Tibial nerve (tissue), 4 donors: Measurements from ENCODE around the gene ABCB11. TPM values are rescaled to one million over a fixed set of nuclear protein-coding genes. Genes with fewer than 3 reads are reported as not detected.

ENCODE experiments used
- DNase-seq, 2 donors: peaks; one replicate each; pipeline ENCODE4 v3.0.0-alpha.2; 2019; ENCODE audit warnings: low spot score in 2 of 2
- H3K27ac ChIP-seq, 4 donors: fragments of 200-600 bp; sonication (generic) in 3 of 4; one replicate each; pipeline ENCODE4 v1.5.1; 2017 to 2019; ENCODE audit warnings: mild to moderate bottlenecking in 1 of 4
- H3K27me3 ChIP-seq, 2 donors: fragments of 200-600 bp; sonication (generic) in 1 of 2; one replicate each; pipeline versions ENCODE4 v1.5.1 to v1.6.0; 2017 to 2019
- H3K36me3 ChIP-seq, 3 donors: fragments of 200-600 bp; sonication (generic); one replicate each; pipeline ENCODE4 v1.5.1; 2018 to 2019
- H3K4me1 ChIP-seq, 4 donors: fragments of 200-600 bp; sonication (generic) in 3 of 4; one replicate each; pipeline ENCODE4 v1.5.1; 2017 to 2019
- H3K4me3 ChIP-seq, 4 donors: fragments of 200-600 bp; sonication (generic) in 3 of 4; one replicate each; pipeline ENCODE4 v1.5.1; 2017 to 2019; ENCODE audit warnings: mild to moderate bottlenecking in 1 of 4, moderate library complexity in 1 of 4
- H3K9me3 ChIP-seq, 4 donors: fragments of 200-600 bp; sonication (generic) in 3 of 4; one replicate each; pipeline ENCODE4 v1.5.1; 2017 to 2019
- EP300 ChIP-seq, 2 donors: sonication (generic); formaldehyde crosslinking; IDR thresholded peaks; one replicate each; pipeline ENCODE4 v1.6.1; 2017; ENCODE audit warnings: antibody characterized with exemption in 2 of 2, mild to moderate bottlenecking in 1 of 2
- POLR2A ChIP-seq, 2 donors: fragments of 450-650 bp; IDR thresholded peaks; one replicate each; pipeline ENCODE4 v1.6.1; 2017; ENCODE audit warnings: antibody characterized with exemption in 2 of 2, mild to moderate bottlenecking in 2 of 2, moderate library complexity in 2 of 2
- WGBS, 2 donors: methylation state at CpG; one replicate each; pipeline ENCODE4 v1.1.5; 2018; 5-methylcytosine and 5-hydroxymethylcytosine counted together
- total RNA-seq, 4 donors: library from RNA; depleted of rRNA; stranded (reverse); fragments of >200 nt; gene quantifications; one replicate each; pipeline ENCODE4 v1.1.0, GENCODE V29; 2016
- TF ChIP-seq, protein P1 (sequence below), 5 experiments: fragments of 200-600 bp in 3 of 5; fragments of 450-650 bp in 2 of 5; sonication (generic) in 3 of 5; IDR thresholded peaks; one replicate each; pipeline ENCODE4 v1.5.1; 2016 to 2019; ENCODE audit warnings: antibody characterized with exemption in 5 of 5, mild to moderate bottlenecking in 3 of 5, moderate library complexity in 2 of 5

Gene ABCB11
- total RNA-seq, 4 donors from 2014 or later = 0.30 to 0.63 (median 0.39) TPM; not detected in 1

DNA sequence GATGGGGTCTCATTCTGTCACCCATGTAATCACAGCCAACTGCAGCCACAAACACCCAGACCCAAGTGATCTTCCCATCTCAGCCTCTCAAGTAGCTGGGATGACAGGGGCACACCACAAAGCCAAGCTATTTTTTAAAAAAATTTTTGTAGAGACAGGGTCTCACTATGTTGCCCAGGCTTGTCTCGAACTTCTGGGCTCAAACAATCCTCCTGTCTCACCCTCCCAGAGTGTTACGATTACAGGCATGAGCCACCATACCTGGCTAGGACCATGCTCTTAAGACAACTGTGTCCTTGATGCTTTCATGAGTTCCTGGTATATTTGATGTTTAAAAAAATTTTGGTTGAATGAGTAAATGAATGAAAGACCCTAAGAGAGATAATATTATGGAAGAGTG lies 19.4 kb downstream of the ABCB11 start:
- WGBS, 2 donors = 95 to 98% methylated on average over 2 of the region's 2 CpGs
- TF ChIP-seq, protein P1, sequence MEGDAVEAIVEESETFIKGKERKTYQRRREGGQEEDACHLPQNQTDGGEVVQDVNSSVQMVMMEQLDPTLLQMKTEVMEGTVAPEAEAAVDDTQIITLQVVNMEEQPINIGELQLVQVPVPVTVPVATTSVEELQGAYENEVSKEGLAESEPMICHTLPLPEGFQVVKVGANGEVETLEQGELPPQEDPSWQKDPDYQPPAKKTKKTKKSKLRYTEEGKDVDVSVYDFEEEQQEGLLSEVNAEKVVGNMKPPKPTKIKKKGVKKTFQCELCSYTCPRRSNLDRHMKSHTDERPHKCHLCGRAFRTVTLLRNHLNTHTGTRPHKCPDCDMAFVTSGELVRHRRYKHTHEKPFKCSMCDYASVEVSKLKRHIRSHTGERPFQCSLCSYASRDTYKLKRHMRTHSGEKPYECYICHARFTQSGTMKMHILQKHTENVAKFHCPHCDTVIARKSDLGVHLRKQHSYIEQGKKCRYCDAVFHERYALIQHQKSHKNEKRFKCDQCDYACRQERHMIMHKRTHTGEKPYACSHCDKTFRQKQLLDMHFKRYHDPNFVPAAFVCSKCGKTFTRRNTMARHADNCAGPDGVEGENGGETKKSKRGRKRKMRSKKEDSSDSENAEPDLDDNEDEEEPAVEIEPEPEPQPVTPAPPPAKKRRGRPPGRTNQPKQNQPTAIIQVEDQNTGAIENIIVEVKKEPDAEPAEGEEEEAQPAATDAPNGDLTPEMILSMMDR (IDR thresholded peaks at IDR 0.05) = no peak
- no peak for TF ChIP-seq POLR2A (IDR thresholded peaks at IDR 0.05)
- TF ChIP-seq EP300 (IDR thresholded peaks at IDR 0.05) = no peak
- Histone ChIP-seq H3K36me3 (no peaks in the 10 kb centered on the region), H3K27me3 (no peaks in the 10 kb centered on the region), H3K27ac (no peak overlapping the region), H3K9me3 (peaks cover 0 to 4% (median 0%) of the 10 kb centered on the region in 4 donors), H3K4me3 (no peak overlapping the region), H3K4me1 (no peaks in the 10 kb centered on the region)
- DNase-seq = no peak

DNA sequence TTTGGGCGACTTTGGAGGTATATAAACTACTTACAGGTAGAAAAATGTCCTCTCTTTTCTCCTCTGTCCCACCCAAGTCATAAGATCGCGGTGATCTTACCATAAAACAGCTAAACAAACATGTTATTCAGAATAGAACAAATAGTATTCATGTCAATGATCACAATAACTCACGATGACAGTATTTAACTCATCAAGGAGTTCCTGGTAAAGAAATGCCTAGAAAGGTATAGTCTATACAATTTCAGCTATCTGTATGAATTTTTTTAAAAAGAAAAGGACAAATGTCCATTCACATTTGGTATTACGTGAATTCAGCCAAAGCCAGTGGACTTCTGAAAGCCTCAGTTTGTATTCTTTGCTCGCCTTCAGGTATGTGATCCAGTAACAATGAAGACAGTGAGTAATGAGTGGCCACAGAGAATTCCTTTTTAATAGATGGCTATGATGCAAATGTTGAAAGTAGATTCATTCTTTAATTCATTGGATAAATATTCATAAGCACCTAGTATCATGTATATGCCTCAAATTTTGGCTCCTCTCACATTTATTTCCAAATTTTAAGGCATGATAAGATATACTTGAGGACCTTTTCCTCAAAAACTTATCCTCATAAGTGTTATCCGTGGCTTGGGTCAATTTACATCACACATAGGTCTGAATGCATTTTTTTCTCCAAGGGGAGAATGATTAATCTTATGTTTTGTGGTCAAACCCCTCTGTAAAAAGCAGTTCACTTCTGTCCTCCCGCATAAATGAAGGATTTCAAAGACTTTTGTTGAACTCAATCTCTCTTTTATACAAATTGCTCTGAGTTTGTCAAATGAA lies 20.3 kb downstream of the ABCB11 start:
- no peak for TF ChIP-seq POLR2A (IDR thresholded peaks at IDR 0.05)
- TF ChIP-seq, protein P1 (IDR thresholded peaks at IDR 0.05) = no peak
- TF ChIP-seq EP300 (IDR thresholded peaks at IDR 0.05) = no peak
- no peaks in the 10 kb centered on the region for H3K27me3 ChIP-seq
- peaks cover 0 to 4% (median 0%) of the 10 kb centered on the region in 4 donors for H3K9me3 ChIP-seq
- H3K4me3 ChIP-seq = no peak overlapping the region
- H3K4me1 ChIP-seq = no peaks in the 10 kb centered on the region
- no peaks in the 10 kb centered on the region for H3K36me3 ChIP-seq
- DNase-seq = no peak
- 79% methylated on average over 8 of the region's 8 CpGs for whole genome bisulfite sequencing, 2 donors
- H3K27ac ChIP-seq = no peak overlapping the region

DNA sequence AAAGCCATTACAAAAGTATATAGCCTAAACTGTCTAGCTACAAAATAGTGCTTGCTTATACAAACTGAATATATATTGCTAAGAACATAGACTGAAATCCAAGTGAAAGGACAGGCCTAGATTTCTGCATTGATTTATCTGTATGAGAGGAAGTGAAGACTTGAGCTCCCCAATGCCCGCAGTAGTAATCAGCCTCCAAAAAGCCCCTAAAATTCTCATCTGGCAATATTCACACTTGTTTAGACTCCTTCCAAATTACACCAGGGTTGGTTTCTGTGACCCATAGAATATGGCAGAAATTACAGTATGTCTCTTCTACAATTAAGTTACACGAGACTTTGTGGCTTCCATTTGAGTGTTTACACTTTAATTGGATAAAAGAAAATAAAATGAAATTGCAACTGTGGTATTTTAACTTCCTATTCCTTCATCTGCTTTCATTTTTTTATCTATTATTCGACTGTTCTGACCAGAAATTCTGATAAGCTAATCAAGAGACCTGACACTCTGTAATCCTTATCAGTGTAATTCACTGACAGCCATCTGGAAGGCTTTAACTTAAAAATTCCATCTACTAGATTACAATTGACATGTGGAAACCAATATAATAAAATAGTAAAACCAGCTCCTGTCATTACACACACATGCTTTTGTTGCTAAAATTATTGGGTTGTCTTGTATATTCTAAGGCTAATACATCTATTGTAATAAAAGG lies 21.1 kb downstream of the ABCB11 start:
- no peaks in the 10 kb centered on the region for H3K4me1 ChIP-seq
- no peak overlapping the region for H3K4me3 ChIP-seq
- no peak overlapping the region for H3K27ac ChIP-seq
- no peak for DNase-seq
- no peak for TF ChIP-seq POLR2A (IDR thresholded peaks at IDR 0.05)
- no peak for TF ChIP-seq EP300 (IDR thresholded peaks at IDR 0.05)
- TF ChIP-seq, protein P1 (IDR thresholded peaks at IDR 0.05) = no peak
- 65 to 68% methylated on average over 3 of the region's 3 CpGs for WGBS, 2 donors
- no peaks in the 10 kb centered on the region for H3K36me3 ChIP-seq
- peaks cover 0 to 4% (median 0%) of the 10 kb centered on the region in 4 donors for H3K9me3 ChIP-seq
- no peaks in the 10 kb centered on the region for H3K27me3 ChIP-seq

DNA sequence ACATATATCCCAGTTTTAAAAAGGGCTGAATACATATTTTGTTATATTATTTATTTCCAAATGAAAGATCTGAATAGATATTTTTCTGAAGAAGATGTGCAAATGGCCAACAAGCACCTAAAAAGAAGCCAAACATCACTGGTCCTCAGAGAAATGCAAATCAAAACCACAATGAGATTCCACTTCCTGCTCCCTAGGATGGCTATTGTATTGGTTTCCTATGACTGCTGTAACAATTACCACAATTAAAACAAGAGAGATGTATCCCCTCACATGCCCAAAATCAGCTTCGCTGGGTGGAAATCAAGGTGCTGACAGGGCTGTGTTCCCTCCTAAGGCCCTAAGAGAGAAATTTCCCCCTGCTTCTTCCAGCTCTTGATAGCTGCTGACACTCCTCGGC lies 23.2 kb downstream of the ABCB11 start:
- no peak for DNase-seq
- 71 to 80% methylated on average over 2 of the region's 2 CpGs for WGBS, 2 donors
- TF ChIP-seq, protein P1 (IDR thresholded peaks at IDR 0.05) = no peak
- TF ChIP-seq EP300 (IDR thresholded peaks at IDR 0.05) = no peak
- TF ChIP-seq POLR2A (IDR thresholded peaks at IDR 0.05) = no peak
- Histone ChIP-seq H3K36me3 (no peaks in the 10 kb centered on the region), H3K9me3 (peaks cover 0 to 4% (median 0%) of the 10 kb centered on the region in 4 donors), H3K27me3 (no peaks in the 10 kb centered on the region), H3K27ac (no peak overlapping the region), H3K4me1 (no peaks in the 10 kb centered on the region), H3K4me3 (no peak overlapping the region)

DNA sequence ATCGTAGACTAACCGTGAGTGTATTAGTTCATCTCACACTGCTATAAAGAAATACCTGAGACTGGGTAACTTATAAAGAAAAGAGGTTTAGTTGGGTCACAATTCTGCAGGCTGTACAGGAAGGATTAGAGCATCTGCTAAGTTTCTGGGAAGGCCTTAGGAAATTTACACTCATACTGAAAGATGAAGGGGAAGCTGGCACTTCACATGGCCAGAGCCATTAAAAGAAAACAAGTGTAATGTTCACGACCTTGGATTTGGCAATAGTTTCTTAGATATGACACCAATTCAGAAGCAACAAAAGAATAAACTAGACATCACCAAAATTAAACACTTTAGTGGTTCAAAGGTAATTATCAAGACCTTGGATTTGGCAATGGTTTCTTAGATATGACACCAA lies 23.8 kb downstream of the ABCB11 start:
- DNase-seq = no peak
- Histone ChIP-seq H3K27ac (no peak overlapping the region), H3K4me3 (no peak overlapping the region), H3K27me3 (no peaks in the 10 kb centered on the region), H3K4me1 (no peaks in the 10 kb centered on the region), H3K9me3 (peaks cover 0 to 4% (median 0%) of the 10 kb centered on the region in 4 donors), H3K36me3 (no peaks in the 10 kb centered on the region)
- no peak for TF ChIP-seq POLR2A (IDR thresholded peaks at IDR 0.05)
- TF ChIP-seq, protein P1 (IDR thresholded peaks at IDR 0.05) = no peak
- no peak for TF ChIP-seq EP300 (IDR thresholded peaks at IDR 0.05)
- WGBS, 2 donors = 80 to 90% methylated on average over 3 of the region's 3 CpGs
